A549 (cell line): ENCODE data around the gene GRIK2. TPM values are rescaled to one million over a fixed set of nuclear protein-coding genes. Genes with fewer than 3 reads are reported as not detected.

Experiments used
- ATAC-seq, 2 experiments: fragments of 200-7000 bp in 1 of 2; fragments of >200 bp in 1 of 2; cut with Nextera tagmentation in 1 of 2; cut with Tn5 transposase in 1 of 2; 3 replicates each; pipeline versions ENCODE4 v1.8.0 to v1.9.1; 2018 to 2020; ENCODE audit warnings: mild to moderate bottlenecking in 1 of 2, moderate library complexity in 1 of 2
- CTCF ChIA-PET: fragments of 300-600 bp; sonication (Branson Sonifier 250); formaldehyde crosslinking; extraction: SDS; loops from one replicate; lab custom pipeline; 2021; ENCODE audit warnings: antibody characterized with exemption, inconsistent platforms; lab: Yijun Ruan, JAX
- POLR2A ChIA-PET: fragments of 350-600 bp; formaldehyde crosslinking; extraction: SDS; loops from one replicate; lab custom pipeline; 2021; ENCODE audit warnings: antibody characterized with exemption, inconsistent platforms; lab: Yijun Ruan, JAX
- DNase-seq, 2 experiments: peaks; one replicate each; pipeline versions ENCODE4 v3.0.0 to v3.0.0-alpha.2; 2011 to 2016; ENCODE audit warnings: low read depth in 1 of 2, low spot score in 1 of 2
- FAIRE-seq: peaks from 2 replicates; lab custom pipeline; 2011; peaks lifted over from hg19 to GRCh38; lab: Jason Lieb, UNC
- H3K27ac ChIP-seq, 2 experiments: fragments of >200 bp; sonication (Bioruptor Twin); formaldehyde crosslinking; 3 replicates each; pipeline ENCODE4 v1.5.1; 2016 to 2017
- H3K4me1 ChIP-seq: fragments of >200 bp; sonication (Bioruptor Twin); formaldehyde crosslinking; 3 replicates; pipeline ENCODE4 v1.6.1; 2016
- H3K4me2 ChIP-seq: fragments of >200 bp; sonication (Bioruptor Twin); formaldehyde crosslinking; 3 replicates; pipeline ENCODE4 v1.6.1; 2016
- H3K4me3 ChIP-seq: fragments of >200 bp; sonication (Bioruptor Twin); formaldehyde crosslinking; 3 replicates; pipeline ENCODE4 v1.5.1; 2016
- H3K9me3 ChIP-seq: fragments of >200 bp; sonication (Bioruptor Twin); formaldehyde crosslinking; 3 replicates; pipeline ENCODE4 v1.6.1; 2016
- BCL3 ChIP-seq: fragments of >200 bp; sonication (Bioruptor Twin); formaldehyde crosslinking; IDR thresholded peaks from 3 replicates; pipeline ENCODE4 v1.6.1; 2016
- CEBPB ChIP-seq, 2 experiments: fragments of >200 bp in 1 of 2; sonication (Bioruptor Twin) in 1 of 2; formaldehyde crosslinking in 1 of 2; IDR thresholded peaks; 2 replicates each; pipeline ENCODE4 v1.6.1; 2012 to 2016
- CTCF ChIP-seq: fragments of >200 bp; sonication (Bioruptor Twin); formaldehyde crosslinking; IDR thresholded peaks from 3 replicates; pipeline ENCODE4 v1.5.1; 2016
- EHF ChIP-seq: fragments of 250-450 bp; sonication (Bioruptor Pico); IDR thresholded peaks from 2 replicates; pipeline ENCODE4 v1.5.0; 2020; ENCODE audit warnings: mild to moderate bottlenecking
- ESRRA ChIP-seq: fragments of 150-350 bp; IDR thresholded peaks from 2 replicates; pipeline ENCODE4 v1.6.1; 2014; ENCODE audit warnings: mild to moderate bottlenecking, low read length, borderline replicate concordance
- FOSB ChIP-seq: fragments of 250-450 bp; sonication (Bioruptor Pico); IDR thresholded peaks from 2 replicates; pipeline ENCODE4 v1.5.0; 2020; ENCODE audit warnings: mild to moderate bottlenecking, moderate library complexity
- HES2 ChIP-seq: fragments of >200 bp; sonication (Bioruptor Twin); formaldehyde crosslinking; IDR thresholded peaks from 2 replicates; pipeline ENCODE4 v1.6.1; 2016
- HEYL ChIP-seq: fragments of 250-450 bp; sonication (Bioruptor Pico); IDR thresholded peaks from 2 replicates; pipeline ENCODE4 v1.8.0; 2021; ENCODE audit warnings: mild to moderate bottlenecking, moderate library complexity
- HMGXB4 ChIP-seq: fragments of 250-450 bp; sonication (Bioruptor Pico); IDR thresholded peaks from 2 replicates; pipeline ENCODE4 v1.5.0; 2021; ENCODE audit warnings: mild to moderate bottlenecking, moderate library complexity, borderline replicate concordance
- KDM1A ChIP-seq: fragments of 200-600 bp; sonication (generic); IDR thresholded peaks from 2 replicates; pipeline ENCODE4 v1.6.1; 2016; ENCODE audit warnings: low read depth, mild to moderate bottlenecking
- NFE2L2 ChIP-seq: fragments of 150-350 bp; conservative IDR thresholded peaks from 2 replicates; pipeline ENCODE4 v1.6.1; 2014; ENCODE audit warnings: low read length
- NPAS2 ChIP-seq: fragments of 250-450 bp; sonication (Bioruptor Pico); IDR thresholded peaks from 2 replicates; pipeline ENCODE4 v1.8.0; 2022; ENCODE audit warnings: mild to moderate bottlenecking, moderate library complexity, borderline replicate concordance
- POLR2A ChIP-seq: IDR thresholded peaks from 2 replicates; pipeline ENCODE4 v1.6.1; 2012; ENCODE audit warnings: mild to moderate bottlenecking, low read length
- RAD21 ChIP-seq, 2 experiments: fragments of >200 bp in 1 of 2; sonication (Bioruptor Twin) in 1 of 2; formaldehyde crosslinking in 1 of 2; IDR thresholded peaks in 1 of 2; conservative IDR thresholded peaks in 1 of 2; 2 replicates in 1 of 2; 3 replicates in 1 of 2; pipeline ENCODE4 v1.6.1; 2012 to 2018; ENCODE audit warnings: inconsistent platforms in 1 of 2
- RARB ChIP-seq: fragments of 250-450 bp; sonication (Bioruptor Pico); IDR thresholded peaks from 2 replicates; pipeline ENCODE4 v1.8.0; 2021; ENCODE audit warnings: mild to moderate bottlenecking, moderate library complexity
- RFX5 ChIP-seq: fragments of 450-650 bp; IDR thresholded peaks from 2 replicates; pipeline ENCODE4 v1.7.1; 2014; ENCODE audit warnings: antibody characterized with exemption, mild to moderate bottlenecking, moderate library complexity
- SREBF2 ChIP-seq: fragments of 450-650 bp; IDR thresholded peaks from 2 replicates; pipeline ENCODE4 v1.6.1; 2014; ENCODE audit warnings: mild to moderate bottlenecking, moderate library complexity
- USF2 ChIP-seq: fragments of 450-650 bp; IDR thresholded peaks from 2 replicates; pipeline ENCODE4 v1.6.1; 2014; ENCODE audit warnings: antibody characterized with exemption
- ZFP36 ChIP-seq: fragments of 450-650 bp; IDR thresholded peaks from 2 replicates; pipeline ENCODE4 v1.6.1; 2014; ENCODE audit warnings: borderline replicate concordance; ENCODE audit not compliant: partially characterized antibody
- ZNF302 ChIP-seq: fragments of 250-450 bp; sonication (Bioruptor Pico); IDR thresholded peaks from 2 replicates; pipeline ENCODE4 v1.9.0; 2021; ENCODE audit warnings: inconsistent platforms, mild to moderate bottlenecking, moderate library complexity
- ZSCAN20 ChIP-seq: fragments of 250-450 bp; sonication (Bioruptor Pico); IDR thresholded peaks from 2 replicates; pipeline ENCODE4 v1.8.0; 2022; ENCODE audit warnings: mild to moderate bottlenecking, moderate library complexity
- WGBS: methylation state at CpG from one replicate; pipeline ENCODE4 v1.1.6; 2017; ENCODE audit errors: missing lambda C conversion rate; 5-methylcytosine and 5-hydroxymethylcytosine counted together
- polyA plus RNA-seq, 4 experiments: library from polyadenylated mRNA; depleted of rRNA in 3 of 4; stranded (reverse); fragments of >200 nt; fragmentation: RNase III in 1 of 4; extraction: RNeasy Plus Mini Kit Qiagen cat#74134 plus additional on column Dnase treatment in 1 of 4; gene quantifications; 2 replicates in 3 of 4; 3 replicates in 1 of 4; pipeline ENCODE4 v1.2.3, GENCODE V29; 2011 to 2017
- TF ChIP-seq, protein P1 (sequence below): IDR thresholded peaks from 2 replicates; pipeline ENCODE4 v1.6.1; 2012
- TF ChIP-seq, protein P2 (sequence below): fragments of 200-600 bp; sonication (generic); IDR thresholded peaks from 2 replicates; pipeline ENCODE4 v1.6.1; 2016; ENCODE audit warnings: antibody characterized with exemption, mild to moderate bottlenecking, moderate library complexity

Gene GRIK2
- polyA plus RNA-seq, 2 of the 4 experiments (the other 2 are of a cell fraction), result 0.56 to 0.65 TPM

DNA sequence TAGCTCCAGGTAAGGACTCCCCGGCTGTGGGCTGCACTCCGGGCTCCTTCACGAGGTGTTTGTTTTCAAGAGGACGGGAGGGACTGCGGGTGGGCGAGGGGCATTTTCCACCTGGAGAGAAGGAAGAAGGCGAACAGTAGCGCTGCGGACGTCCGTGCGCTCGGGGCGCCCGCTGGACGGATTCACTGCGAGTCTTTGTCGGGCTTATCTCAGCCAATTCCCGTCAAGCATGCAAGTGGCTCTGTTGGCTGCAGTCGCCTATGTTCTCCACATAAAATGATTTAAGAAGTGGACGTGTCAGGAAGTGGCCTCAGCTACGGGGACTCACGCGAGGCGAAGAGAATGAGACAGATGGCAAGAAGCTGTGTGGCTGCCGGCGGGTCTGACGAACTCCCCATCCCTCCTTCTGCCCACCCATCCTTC, 332 bp downstream of the GRIK2 start:
- Histone ChIP-seq H3K4me1 (0 out of 3 replicates have a peak, but pooled peaks cover 4% of the 10 kb centered on the region), H3K27ac (no peak overlapping the region), H3K9me3 (no peaks in the 10 kb centered on the region), H3K4me2 (peak overlapping the region; percentile 94), H3K4me3 (peak overlapping the region; percentile 49)
- FAIRE-seq (no peak), ATAC-seq (peak; percentile 41 to 66; a peak in 5 of 6 replicates), DNase-seq (no peak)
- TF ChIP-seq CTCF (no peak), SREBF2 (no peak), NPAS2 (no peak), RAD21 (conservative IDR thresholded peaks at IDR 0.05 in 1 of 2, IDR thresholded peaks at IDR 0.05 in 1 of 2) (0 out of 5 replicates have a peak, but pooled peaks of 1 of the 2 experiments have one; percentile 2), ZNF302 (CRISPR knock-in tag) (no peak), RFX5 (no peak)
- TF ChIP-seq, protein P1, sequence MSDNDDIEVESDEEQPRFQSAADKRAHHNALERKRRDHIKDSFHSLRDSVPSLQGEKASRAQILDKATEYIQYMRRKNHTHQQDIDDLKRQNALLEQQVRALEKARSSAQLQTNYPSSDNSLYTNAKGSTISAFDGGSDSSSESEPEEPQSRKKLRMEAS, result no peak
- WGBS, result under 1% methylated on average over 22 of the region's 28 CpGs
- POLR2A ChIA-PET, result no interaction called here
- CTCF ChIA-PET, result no interaction called here

- no peaks in the 10 kb centered on the region for H3K9me3 ChIP-seq
- H3K4me3 ChIP-seq, result no peak overlapping the region
- ChIA-PET CTCF (no interaction called here), POLR2A (no interaction called here)
- H3K27ac ChIP-seq, result no peak overlapping the region
- TF ChIP-seq RAD21 (conservative IDR thresholded peaks at IDR 0.05 in 1 of 2, IDR thresholded peaks at IDR 0.05 in 1 of 2) (no peak), EHF (no peak), USF2 (no peak), BCL3 (no peak), KDM1A (no peak), CEBPB (IDR thresholded peaks at IDR 0.05) (no peak), HEYL (CRISPR knock-in tag) (no peak), ZSCAN20 (no peak), HMGXB4 (CRISPR knock-in tag) (no peak), RARB (CRISPR knock-in tag) (no peak), ZFP36 (no peak), ZNF302 (CRISPR knock-in tag) (no peak), NFE2L2 (no peak), HES2 (no peak), POLR2A (no peak), FOSB (CRISPR knock-in tag) (no peak), NPAS2 (no peak), ESRRA (no peak)
- TF ChIP-seq, protein P2, sequence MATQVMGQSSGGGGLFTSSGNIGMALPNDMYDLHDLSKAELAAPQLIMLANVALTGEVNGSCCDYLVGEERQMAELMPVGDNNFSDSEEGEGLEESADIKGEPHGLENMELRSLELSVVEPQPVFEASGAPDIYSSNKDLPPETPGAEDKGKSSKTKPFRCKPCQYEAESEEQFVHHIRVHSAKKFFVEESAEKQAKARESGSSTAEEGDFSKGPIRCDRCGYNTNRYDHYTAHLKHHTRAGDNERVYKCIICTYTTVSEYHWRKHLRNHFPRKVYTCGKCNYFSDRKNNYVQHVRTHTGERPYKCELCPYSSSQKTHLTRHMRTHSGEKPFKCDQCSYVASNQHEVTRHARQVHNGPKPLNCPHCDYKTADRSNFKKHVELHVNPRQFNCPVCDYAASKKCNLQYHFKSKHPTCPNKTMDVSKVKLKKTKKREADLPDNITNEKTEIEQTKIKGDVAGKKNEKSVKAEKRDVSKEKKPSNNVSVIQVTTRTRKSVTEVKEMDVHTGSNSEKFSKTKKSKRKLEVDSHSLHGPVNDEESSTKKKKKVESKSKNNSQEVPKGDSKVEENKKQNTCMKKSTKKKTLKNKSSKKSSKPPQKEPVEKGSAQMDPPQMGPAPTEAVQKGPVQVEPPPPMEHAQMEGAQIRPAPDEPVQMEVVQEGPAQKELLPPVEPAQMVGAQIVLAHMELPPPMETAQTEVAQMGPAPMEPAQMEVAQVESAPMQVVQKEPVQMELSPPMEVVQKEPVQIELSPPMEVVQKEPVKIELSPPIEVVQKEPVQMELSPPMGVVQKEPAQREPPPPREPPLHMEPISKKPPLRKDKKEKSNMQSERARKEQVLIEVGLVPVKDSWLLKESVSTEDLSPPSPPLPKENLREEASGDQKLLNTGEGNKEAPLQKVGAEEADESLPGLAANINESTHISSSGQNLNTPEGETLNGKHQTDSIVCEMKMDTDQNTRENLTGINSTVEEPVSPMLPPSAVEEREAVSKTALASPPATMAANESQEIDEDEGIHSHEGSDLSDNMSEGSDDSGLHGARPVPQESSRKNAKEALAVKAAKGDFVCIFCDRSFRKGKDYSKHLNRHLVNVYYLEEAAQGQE, result no peak
- FAIRE-seq (no peak), DNase-seq (no peak), ATAC-seq (no peak)
- H3K4me2 ChIP-seq, result no peak overlapping the region
- H3K4me1 ChIP-seq, result 0 out of 3 replicates have a peak, but pooled peaks cover 4% of the 10 kb centered on the region
These were observed 1.4 kb downstream of the GRIK2 start for GRCh38 chr6:101394936-101395335.
